ENCODE data around the gene STARD7.

The STARD7 gene

GRCh38 chr2:96208143-96209010, at the start of gene STARD7:
Gene STARD7 (minus strand): TSS chr2:96208827. CDS start chr2:96208434, 393 bp downstream.
- DNase-seq: peak; percentile 98

- DNase-seq: peak; percentile 39
Observed at GRCh38 chr2:96257744-96258143, 49.1 kb upstream of the STARD7 start.

- no peak for DNase-seq
Observed at GRCh38 chr2:96256611-96257113, 48.0 kb upstream of the STARD7 start.

- no peak for DNase-seq
Observed at GRCh38 chr2:96254571-96254970, 45.9 kb upstream of the STARD7 start.

GRCh38 chr2:96253006-96253405, 44.4 kb upstream of the STARD7 start:
- no peak for DNase-seq

GRCh38 chr2:96252526-96252925, 43.9 kb upstream of the STARD7 start:
- no peak for DNase-seq

GRCh38 chr2:96251721-96252292, 43.2 kb upstream of the STARD7 start:
- DNase-seq: peak; percentile 90

GRCh38 chr2:96250188-96250587, 41.6 kb upstream of the STARD7 start:
- no peak for DNase-seq

GRCh38 chr2:96249654-96250053, 41.0 kb upstream of the STARD7 start:
- DNase-seq: no peak

GRCh38 chr2:96248624-96249023, 40.0 kb upstream of the STARD7 start:
- DNase-seq: no peak

- no peak for DNase-seq
Observed at GRCh38 chr2:96247896-96248295, 39.3 kb upstream of the STARD7 start.

- DNase-seq: no peak
Observed at GRCh38 chr2:96247009-96247408, 38.4 kb upstream of the STARD7 start.

GRCh38 chr2:96245609-96246390, 37.2 kb upstream of the STARD7 start:
- peak; percentile 81 for DNase-seq

GRCh38 chr2:96243843-96244242, 35.2 kb upstream of the STARD7 start:
- no peak for DNase-seq

GRCh38 chr2:96241900-96242611, 33.4 kb upstream of the STARD7 start:
- peak; percentile 28 for DNase-seq

GRCh38 chr2:96241227-96241626, 32.6 kb upstream of the STARD7 start:
- peak; percentile 7 for DNase-seq

GRCh38 chr2:96240341-96241038, 31.9 kb upstream of the STARD7 start:
- DNase-seq: no peak

- no peak for DNase-seq
Observed at GRCh38 chr2:96239745-96240264, 31.2 kb upstream of the STARD7 start.

- no peak for DNase-seq
Observed at GRCh38 chr2:96239091-96239490, 30.5 kb upstream of the STARD7 start.

- DNase-seq: no peak
Observed at GRCh38 chr2:96238266-96238665, 29.6 kb upstream of the STARD7 start.

- DNase-seq: no peak
Observed at GRCh38 chr2:96236882-96237281, 28.3 kb upstream of the STARD7 start.

- peak; percentile 21 for DNase-seq
Observed at GRCh38 chr2:96233880-96234316, 25.3 kb upstream of the STARD7 start.

Measured in OCI-M1 (cell line).